ENCODE results near the gene SEC63.

- TF ChIP-seq POLR2A (IDR thresholded peaks at IDR 0.05) = no peak
- TF ChIP-seq CTCF (IDR thresholded peaks at IDR 0.05) = no peak
Observed at GRCh38 chr6:107983811-107984210, 25.8 kb upstream of the SEC63 start.
